HEK293 (cell line): ENCODE data around the gene NRGN.

Experiments used
- CTCF ChIA-PET: fragments of 350-600 bp; formaldehyde crosslinking; extraction: SDS; loops from one replicate; lab custom pipeline; 2021; ENCODE audit warnings: antibody characterized with exemption; lab: Yijun Ruan, JAX
- POLR2A ChIA-PET: fragments of 300-600 bp; formaldehyde crosslinking; extraction: SDS; loops from one replicate; lab custom pipeline; 2020; ENCODE audit warnings: antibody characterized with exemption, inconsistent platforms; lab: Yijun Ruan, JAX
- H3K27ac ChIP-seq: fragments of 200-500 bp; sonication (Bioruptor generic); 2 replicates; pipeline ENCODE4 v1.5.1; 2014; ENCODE audit warnings: low read depth, low read length, control low read depth, inconsistent platforms; ENCODE audit errors: extremely low read depth
- H3K36me3 ChIP-seq, 2 experiments: fragments of 200-500 bp in 1 of 2; sonication (Bioruptor generic) in 1 of 2; 1 replicate in 1 of 2; 2 replicates in 1 of 2; pipeline ENCODE4 v1.5.1; 2014 to 2017; ENCODE audit warnings: inconsistent platforms in 2 of 2, low read length in 2 of 2; ENCODE audit not compliant: control insufficient read depth in 2 of 2, insufficient read depth in 1 of 2
- H3K4me1 ChIP-seq: fragments of 200-500 bp; sonication (Bioruptor generic); 2 replicates; pipeline ENCODE4 v1.5.1; 2014; ENCODE audit warnings: mild to moderate bottlenecking, low read length, inconsistent platforms; ENCODE audit not compliant: control insufficient read depth, insufficient read depth
- H3K4me3 ChIP-seq: 2 replicates; pipeline ENCODE4 v1.5.1; 2011; ENCODE audit warnings: low read depth, mild to moderate bottlenecking, control low read depth, low read length, moderate library complexity
- H3K9me3 ChIP-seq: fragments of 200-500 bp; sonication (Bioruptor generic); 2 replicates; pipeline ENCODE4 v1.5.1; 2014; ENCODE audit warnings: low read depth, low read length, inconsistent platforms; ENCODE audit not compliant: control insufficient read depth, insufficient read depth
- GLI2 ChIP-seq: fragments of 450-650 bp; formaldehyde crosslinking; IDR thresholded peaks from 2 replicates; pipeline ENCODE4; 2017; ENCODE audit warnings: missing biosample characterization, missing genetic modification characterization, low read depth, borderline replicate concordance
- OSR2 ChIP-seq: fragments of 450-650 bp; formaldehyde crosslinking; IDR thresholded peaks from 2 replicates; pipeline ENCODE4 v1.5.1; 2016; ENCODE audit warnings: missing biosample characterization, missing genetic modification characterization
- PBX3 ChIP-seq: sonication (generic); formaldehyde crosslinking; IDR thresholded peaks from 2 replicates; pipeline ENCODE4 v1.8.1; 2022; ENCODE audit warnings: mild to moderate bottlenecking, moderate library complexity, missing genetic modification reagents
- SP3 ChIP-seq: fragments of 450-650 bp; formaldehyde crosslinking; IDR thresholded peaks from 2 replicates; pipeline ENCODE4 v1.5.1; 2016; ENCODE audit warnings: missing biosample characterization, missing genetic modification characterization
- SP7 ChIP-seq: fragments of 450-650 bp; formaldehyde crosslinking; IDR thresholded peaks from 2 replicates; pipeline ENCODE4 v1.5.1; 2016; ENCODE audit warnings: missing biosample characterization, missing genetic modification characterization
- TCF7L2 ChIP-seq: IDR thresholded peaks from 2 replicates; pipeline ENCODE4 v1.6.1; 2011; ENCODE audit warnings: low read depth, mild to moderate bottlenecking, inconsistent platforms, low read length, moderate library complexity, borderline replicate concordance
- ZBTB10 ChIP-seq: fragments of 450-650 bp; formaldehyde crosslinking; IDR thresholded peaks from 2 replicates; pipeline ENCODE4 v1.5.1; 2016; ENCODE audit warnings: missing biosample characterization, missing genetic modification characterization
- ZBTB20 ChIP-seq: fragments of 450-650 bp; formaldehyde crosslinking; IDR thresholded peaks from 2 replicates; pipeline ENCODE4 v1.5.1; 2016; ENCODE audit warnings: missing biosample characterization, missing genetic modification characterization
- ZBTB21 ChIP-seq: fragments of 450-650 bp; formaldehyde crosslinking; IDR thresholded peaks from 2 replicates; pipeline ENCODE4 v1.5.1; 2017; ENCODE audit warnings: missing biosample characterization, missing genetic modification characterization
- ZFP37 ChIP-seq: fragments of 450-650 bp; formaldehyde crosslinking; IDR thresholded peaks from 2 replicates; pipeline ENCODE4 v1.5.1; 2016; ENCODE audit warnings: missing biosample characterization, missing genetic modification characterization
- ZFP41 ChIP-seq: fragments of 450-650 bp; formaldehyde crosslinking; IDR thresholded peaks from 2 replicates; pipeline ENCODE4 v1.5.1; 2016; ENCODE audit warnings: missing biosample characterization, missing genetic modification characterization, borderline replicate concordance
- ZIC2 ChIP-seq: fragments of 450-650 bp; formaldehyde crosslinking; IDR thresholded peaks from 2 replicates; pipeline ENCODE4 v1.5.1; 2016; ENCODE audit warnings: missing biosample characterization, missing genetic modification characterization
- ZNF121 ChIP-seq: fragments of 450-650 bp; formaldehyde crosslinking; IDR thresholded peaks from 2 replicates; pipeline ENCODE4 v1.5.1; 2016; ENCODE audit warnings: missing biosample characterization, missing genetic modification characterization
- ZNF23 ChIP-seq: fragments of 450-650 bp; formaldehyde crosslinking; IDR thresholded peaks from 2 replicates; pipeline ENCODE4 v1.5.1; 2016; ENCODE audit warnings: missing biosample characterization, missing genetic modification characterization, borderline replicate concordance
- ZNF302 ChIP-seq: fragments of 450-650 bp; formaldehyde crosslinking; IDR thresholded peaks from 2 replicates; pipeline ENCODE4 v1.5.1; 2016; ENCODE audit warnings: missing biosample characterization, missing genetic modification characterization, low read depth
- ZNF311 ChIP-seq: fragments of 450-650 bp; formaldehyde crosslinking; IDR thresholded peaks from 2 replicates; pipeline ENCODE4 v1.5.1; 2017; ENCODE audit warnings: missing biosample characterization, missing genetic modification characterization, borderline replicate concordance
- ZNF341 ChIP-seq: fragments of 450-650 bp; formaldehyde crosslinking; IDR thresholded peaks from 2 replicates; pipeline ENCODE4; 2016; ENCODE audit warnings: low read depth, missing biosample characterization, missing genetic modification characterization
- ZNF398 ChIP-seq: fragments of 450-650 bp; formaldehyde crosslinking; IDR thresholded peaks from 2 replicates; pipeline ENCODE4 v1.5.1; 2017; ENCODE audit warnings: missing biosample characterization, missing genetic modification characterization
- TF ChIP-seq, protein P1 (sequence below): fragments of 450-650 bp; formaldehyde crosslinking; IDR thresholded peaks from 2 replicates; pipeline ENCODE4 v1.5.1; 2016; ENCODE audit warnings: missing biosample characterization, missing genetic modification characterization
- TF ChIP-seq, protein P2 (sequence below): fragments of 450-650 bp; formaldehyde crosslinking; IDR thresholded peaks from 2 replicates; pipeline ENCODE4 v1.5.1; 2016; ENCODE audit warnings: missing biosample characterization, missing genetic modification characterization
- TF ChIP-seq, protein P3 (sequence below): fragments of 450-650 bp; formaldehyde crosslinking; IDR thresholded peaks from 2 replicates; pipeline ENCODE4 v1.5.1; 2016; ENCODE audit warnings: missing biosample characterization, missing genetic modification characterization, low read depth

Gene NRGN

DNA sequence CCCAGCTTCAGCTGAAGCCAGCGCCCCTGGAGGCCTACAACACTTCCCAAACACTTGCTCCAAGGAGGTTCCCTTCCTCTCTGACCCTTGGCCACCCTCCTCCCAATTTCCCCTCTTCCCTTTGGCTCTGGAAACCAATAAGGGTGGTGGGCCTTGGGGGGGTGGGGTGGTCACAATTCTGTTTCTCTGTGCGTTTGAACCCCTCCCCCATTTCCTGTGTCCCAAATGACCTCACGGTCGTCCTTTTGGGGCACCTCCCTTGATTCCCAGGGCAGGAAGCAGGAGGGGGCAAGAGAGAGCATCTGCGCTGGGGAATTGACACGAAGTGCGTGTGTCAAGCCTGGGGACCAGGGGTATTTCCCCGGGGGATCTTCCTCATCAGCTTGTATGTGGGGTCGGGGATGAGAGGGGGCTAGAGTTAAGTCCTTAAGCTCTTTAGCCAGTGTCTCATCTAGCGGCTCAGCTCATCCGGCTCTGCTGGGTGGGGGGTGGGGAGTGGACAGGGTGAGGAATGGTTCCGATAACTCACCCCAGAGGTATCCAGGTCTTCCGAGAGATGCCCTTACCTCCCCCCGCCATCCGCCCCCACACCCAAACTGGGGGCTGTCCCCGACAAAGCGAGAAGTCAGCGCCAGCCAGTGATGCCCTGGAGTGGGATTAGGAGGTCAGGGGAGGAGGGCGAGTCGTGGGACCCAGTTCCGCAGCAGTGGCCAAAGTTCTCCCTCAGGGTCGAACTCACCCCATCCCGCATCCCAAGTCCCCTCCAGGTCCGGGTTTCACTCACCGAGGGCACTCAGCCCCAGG lies 21.8 kb downstream of the NRGN start:
- H3K36me3 ChIP-seq, result peaks cover 0 to 11% of the 10 kb centered on the region in 2 experiments; a peak in 1 of 3 replicates
- CTCF ChIA-PET, result interaction anchor here (0.6 to 3.5 kb wide), 14 partner anchors 7 to 117 kb away, joined by 3 to 40 read pairs (median 6); no protein-coding TSS in a partner anchor
- H3K4me3 ChIP-seq, result peak overlapping the region; percentile 57
- no peaks in the 10 kb centered on the region for H3K9me3 ChIP-seq
- H3K4me1 ChIP-seq, result no peaks in the 10 kb centered on the region
- TF ChIP-seq ZBTB21 (tag by site-specific recombination), result no peak
- no peak for TF ChIP-seq ZIC2 (tag by site-specific recombination)
- TF ChIP-seq ZNF341 (tag by site-specific recombination), result 0 out of 2 replicates have a peak, but pooled peaks have one; percentile 23
- TF ChIP-seq ZNF311 (tag by site-specific recombination), result no peak
- TF ChIP-seq, all 188 proteins: peak for 1
- no peak overlapping the region for H3K27ac ChIP-seq
- POLR2A ChIA-PET, result no interaction called here

- POLR2A ChIA-PET, result interaction anchor here (0.6 to 2.6 kb wide), 3 partner anchors 16 to 39 kb away, joined by 10 to 14 read pairs (median 13); partner anchors contain the start of gene MSANTD2
Observed at GRCh38 chr11:124762105-124762623, 22.4 kb downstream of the NRGN start, which contains the start of gene ESAM. ESAM (minus strand) TSS chr11:124762290; CDS start chr11:124762154, 136 bp downstream.

More at GRCh38 chr11:124762105-124762623, 22.4 kb downstream of the NRGN start, which contains the start of gene ESAM:
- Histone ChIP-seq H3K4me1 (no peaks in the 10 kb centered on the region), H3K36me3 (peaks cover 0 to 14% of the 10 kb centered on the region in 2 experiments; a peak in 1 of 3 replicates), H3K27ac (no peak within 1 kb of the TSS; the same call in 1 of the 2 replicates), H3K4me3 (peak within 1 kb of the TSS; percentile 57), H3K9me3 (no peaks in the 10 kb centered on the region)
- TF ChIP-seq ZNF341 (tag by site-specific recombination), result no peak
- TF ChIP-seq, protein P1, sequence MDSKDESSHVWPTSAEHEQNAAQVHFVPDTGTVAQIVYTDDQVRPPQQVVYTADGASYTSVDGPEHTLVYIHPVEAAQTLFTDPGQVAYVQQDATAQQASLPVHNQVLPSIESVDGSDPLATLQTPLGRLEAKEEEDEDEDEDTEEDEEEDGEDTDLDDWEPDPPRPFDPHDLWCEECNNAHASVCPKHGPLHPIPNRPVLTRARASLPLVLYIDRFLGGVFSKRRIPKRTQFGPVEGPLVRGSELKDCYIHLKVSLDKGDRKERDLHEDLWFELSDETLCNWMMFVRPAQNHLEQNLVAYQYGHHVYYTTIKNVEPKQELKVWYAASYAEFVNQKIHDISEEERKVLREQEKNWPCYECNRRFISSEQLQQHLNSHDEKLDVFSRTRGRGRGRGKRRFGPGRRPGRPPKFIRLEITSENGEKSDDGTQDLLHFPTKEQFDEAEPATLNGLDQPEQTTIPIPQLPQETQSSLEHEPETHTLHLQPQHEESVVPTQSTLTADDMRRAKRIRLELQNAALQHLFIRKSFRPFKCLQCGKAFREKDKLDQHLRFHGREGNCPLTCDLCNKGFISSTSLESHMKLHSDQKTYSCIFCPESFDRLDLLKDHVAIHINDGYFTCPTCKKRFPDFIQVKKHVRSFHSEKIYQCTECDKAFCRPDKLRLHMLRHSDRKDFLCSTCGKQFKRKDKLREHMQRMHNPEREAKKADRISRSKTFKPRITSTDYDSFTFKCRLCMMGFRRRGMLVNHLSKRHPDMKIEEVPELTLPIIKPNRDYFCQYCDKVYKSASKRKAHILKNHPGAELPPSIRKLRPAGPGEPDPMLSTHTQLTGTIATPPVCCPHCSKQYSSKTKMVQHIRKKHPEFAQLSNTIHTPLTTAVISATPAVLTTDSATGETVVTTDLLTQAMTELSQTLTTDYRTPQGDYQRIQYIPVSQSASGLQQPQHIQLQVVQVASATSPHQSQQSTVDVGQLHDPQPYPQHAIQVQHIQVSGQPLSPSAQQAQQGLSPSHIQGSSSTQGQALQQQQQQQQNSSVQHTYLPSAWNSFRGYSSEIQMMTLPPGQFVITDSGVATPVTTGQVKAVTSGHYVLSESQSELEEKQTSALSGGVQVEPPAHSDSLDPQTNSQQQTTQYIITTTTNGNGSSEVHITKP (tag by site-specific recombination), result peak; percentile 89
- TF ChIP-seq ZBTB10, result no peak
- TF ChIP-seq, protein P2, sequence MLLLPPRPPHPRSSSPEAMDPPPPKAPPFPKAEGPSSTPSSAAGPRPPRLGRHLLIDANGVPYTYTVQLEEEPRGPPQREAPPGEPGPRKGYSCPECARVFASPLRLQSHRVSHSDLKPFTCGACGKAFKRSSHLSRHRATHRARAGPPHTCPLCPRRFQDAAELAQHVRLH, result no peak
- no peak for TF ChIP-seq OSR2
- no peak for TF ChIP-seq ZFP41 (tag by site-specific recombination)
- no peak for TF ChIP-seq ZFP37
- no peak for TF ChIP-seq TCF7L2
- no peak for TF ChIP-seq SP3
- no peak for TF ChIP-seq SP7 (tag by site-specific recombination)
- TF ChIP-seq, protein P3, sequence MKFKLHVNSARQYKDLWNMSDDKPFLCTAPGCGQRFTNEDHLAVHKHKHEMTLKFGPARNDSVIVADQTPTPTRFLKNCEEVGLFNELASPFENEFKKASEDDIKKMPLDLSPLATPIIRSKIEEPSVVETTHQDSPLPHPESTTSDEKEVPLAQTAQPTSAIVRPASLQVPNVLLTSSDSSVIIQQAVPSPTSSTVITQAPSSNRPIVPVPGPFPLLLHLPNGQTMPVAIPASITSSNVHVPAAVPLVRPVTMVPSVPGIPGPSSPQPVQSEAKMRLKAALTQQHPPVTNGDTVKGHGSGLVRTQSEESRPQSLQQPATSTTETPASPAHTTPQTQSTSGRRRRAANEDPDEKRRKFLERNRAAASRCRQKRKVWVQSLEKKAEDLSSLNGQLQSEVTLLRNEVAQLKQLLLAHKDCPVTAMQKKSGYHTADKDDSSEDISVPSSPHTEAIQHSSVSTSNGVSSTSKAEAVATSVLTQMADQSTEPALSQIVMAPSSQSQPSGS (tag by site-specific recombination), result no peak
- TF ChIP-seq ZNF398 (tag by site-specific recombination), result peak; percentile 64
- TF ChIP-seq ZNF23 (tag by site-specific recombination), result no peak
- no peak for TF ChIP-seq PBX3 (CRISPR knock-in tag)
- no peak for TF ChIP-seq GLI2
- TF ChIP-seq ZNF302 (tag by site-specific recombination), result no peak
- peak; percentile 39; the same call in 1 of the 2 replicates for TF ChIP-seq ZBTB20 (tag by site-specific recombination)
- TF ChIP-seq ZNF121 (tag by site-specific recombination), result no peak
- CTCF ChIA-PET, result interaction anchor here (0.7 to 4.3 kb wide), 18 partner anchors 10 to 149 kb away, joined by 3 to 42 read pairs (median 6); no protein-coding TSS in a partner anchor
